ENCODE data around the gene ADAR. TPM values are rescaled to one million over a fixed set of nuclear protein-coding genes. Genes with fewer than 3 reads are reported as not detected.

ADAR gene
- total and polyA plus RNA-seq, 2 of the 4 experiments (the other 2 are of a cell fraction): 70.9 to 131 TPM

DNA sequence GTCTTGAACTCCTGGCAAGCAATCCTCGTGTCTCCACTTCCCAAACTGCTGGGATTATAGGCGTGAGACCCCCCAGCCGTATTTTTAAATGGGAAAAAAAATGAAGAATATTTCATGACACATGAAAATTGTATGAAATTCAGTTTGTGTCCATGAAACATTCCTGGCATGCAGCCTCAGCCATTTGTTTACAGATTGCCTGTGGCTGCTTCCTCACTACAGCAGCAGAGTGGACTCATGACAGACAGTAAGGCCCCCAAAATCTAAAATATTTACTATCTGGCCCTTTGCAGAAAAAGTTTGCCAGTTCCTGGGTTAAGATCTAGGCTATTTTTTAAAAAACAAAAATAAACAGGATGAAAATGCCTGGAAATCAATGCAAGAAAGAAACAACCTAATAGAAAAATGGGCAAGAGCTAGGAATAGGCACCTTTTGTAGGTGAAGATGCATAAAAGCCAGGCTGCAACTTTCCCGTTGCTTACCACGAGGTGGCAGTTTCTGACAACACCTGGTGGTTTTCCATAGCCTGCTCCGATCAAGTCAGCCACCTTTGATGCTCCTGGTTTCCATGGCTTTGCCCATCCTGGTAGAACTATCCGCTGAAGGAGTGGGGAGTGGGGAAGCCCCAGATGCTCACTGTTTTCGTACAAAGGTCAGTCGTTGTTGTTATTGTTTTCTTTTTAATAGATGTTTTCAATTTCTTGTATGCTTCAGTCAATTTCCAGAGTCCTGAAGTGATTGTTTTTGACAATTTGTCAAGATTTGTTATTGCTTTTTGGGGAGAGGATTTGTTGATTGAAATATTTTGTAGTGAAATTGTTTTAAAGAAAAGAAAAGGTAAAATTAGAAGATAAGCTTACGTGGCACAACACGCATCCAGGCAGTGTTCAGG, 73.8 kb downstream of the ADAR start:
- Histone ChIP-seq H3K18ac (ENCODE audit: low read depth, low read length) (no peak overlapping the region), H3K14ac (replicated peaks; ENCODE audit: low read depth, low read length) (no peak overlapping the region), H3K4ac (ENCODE audit: low read depth, low read length) (no peak overlapping the region), H2AK5ac (ENCODE audit: low read depth, low read length) (no peak overlapping the region), H4K5ac (ENCODE audit: low read depth, low read length) (no peak overlapping the region), H4K91ac (ENCODE audit: insufficient read depth, low read depth, low read length) (no peak overlapping the region), H3K79me1 (ENCODE audit: low read depth in 1 of 2, low read length in 2 of 2) (no peaks in the 10 kb centered on the region), H2BK5ac (ENCODE audit: low read depth, low read length, poor library complexity, severe bottlenecking) (no peak overlapping the region), H3K56ac (ENCODE audit: extremely low read depth, insufficient read depth, low read length) (no peak overlapping the region), H3K9ac (ENCODE audit: low read depth, low read length) (no peak overlapping the region), H3K4me2 (ENCODE audit: low read depth, low read length) (no peak overlapping the region), H3K27me3 (ENCODE audit: control insufficient read depth, insufficient read depth, low read length) (peaks cover 35% of the 10 kb centered on the region), H2AFZ (replicated peaks; ENCODE audit: low read length, poor library complexity) (no peak overlapping the region), H2BK20ac (ENCODE audit: low read depth, low read length) (no peak overlapping the region), H3K9me3 (ENCODE audit: control insufficient read depth, insufficient read depth, low read length) (peaks cover 3% of the 10 kb centered on the region), H3K4me3 (ENCODE audit: insufficient read depth, low read depth, low read length) (no peak overlapping the region), H2BK15ac (ENCODE audit: low read depth, low read length) (no peak overlapping the region), H3K4me1 (ENCODE audit: control insufficient read depth, insufficient read depth, low read length) (no peaks in the 10 kb centered on the region), H3K36me3 (ENCODE audit: control insufficient read depth, insufficient read depth, low read length) (no peaks in the 10 kb centered on the region), H3K23ac (ENCODE audit: low read depth, low read length) (no peak overlapping the region), H2AK9ac (replicated peaks; ENCODE audit: low read depth, low read length, poor library complexity) (no peak overlapping the region), H2BK120ac (ENCODE audit: low read depth, low read length) (no peak overlapping the region), H4K8ac (ENCODE audit: low read depth in 2 of 2, low read length in 2 of 2) (no peak overlapping the region), H4K20me1 (ENCODE audit: insufficient read depth, low read length) (no peaks in the 10 kb centered on the region), H3K9me1 (ENCODE audit: insufficient read depth, low read length) (no peaks in the 10 kb centered on the region), H3K27ac (ENCODE audit: insufficient read depth, low read length) (no peak overlapping the region)
- dilution Hi-C loops (cut with HindIII; ENCODE audit: low sequenced_read_pairs, unreplicated experiment): no loop called here
- TF ChIP-seq RFX5 (IDR thresholded peaks at IDR 0.05; ENCODE audit: low read depth, low read length) (no peak), RCOR1 (IDR thresholded peaks at IDR 0.05; ENCODE audit: insufficient replicate concordance, low read length) (no peak), RAD21 (IDR thresholded peaks at IDR 0.05; ENCODE audit: low read length) (peak; percentile 48), POLR2A (IDR thresholded peaks at IDR 0.05; ENCODE audit: low read depth, low read length) (no peak), MAFK (IDR thresholded peaks at IDR 0.05; ENCODE audit: low read depth, low read length) (no peak), MAZ (IDR thresholded peaks at IDR 0.05; ENCODE audit: borderline replicate concordance, low read depth, low read length) (no peak), BHLHE40 (IDR thresholded peaks at IDR 0.05; ENCODE audit: low read depth, low read length) (no peak)
- TF ChIP-seq, protein P1, sequence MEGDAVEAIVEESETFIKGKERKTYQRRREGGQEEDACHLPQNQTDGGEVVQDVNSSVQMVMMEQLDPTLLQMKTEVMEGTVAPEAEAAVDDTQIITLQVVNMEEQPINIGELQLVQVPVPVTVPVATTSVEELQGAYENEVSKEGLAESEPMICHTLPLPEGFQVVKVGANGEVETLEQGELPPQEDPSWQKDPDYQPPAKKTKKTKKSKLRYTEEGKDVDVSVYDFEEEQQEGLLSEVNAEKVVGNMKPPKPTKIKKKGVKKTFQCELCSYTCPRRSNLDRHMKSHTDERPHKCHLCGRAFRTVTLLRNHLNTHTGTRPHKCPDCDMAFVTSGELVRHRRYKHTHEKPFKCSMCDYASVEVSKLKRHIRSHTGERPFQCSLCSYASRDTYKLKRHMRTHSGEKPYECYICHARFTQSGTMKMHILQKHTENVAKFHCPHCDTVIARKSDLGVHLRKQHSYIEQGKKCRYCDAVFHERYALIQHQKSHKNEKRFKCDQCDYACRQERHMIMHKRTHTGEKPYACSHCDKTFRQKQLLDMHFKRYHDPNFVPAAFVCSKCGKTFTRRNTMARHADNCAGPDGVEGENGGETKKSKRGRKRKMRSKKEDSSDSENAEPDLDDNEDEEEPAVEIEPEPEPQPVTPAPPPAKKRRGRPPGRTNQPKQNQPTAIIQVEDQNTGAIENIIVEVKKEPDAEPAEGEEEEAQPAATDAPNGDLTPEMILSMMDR (conservative IDR thresholded peaks at IDR 0.05; ENCODE audit: low read depth, low read length): peak; percentile 33
- no TSS peak for BruUV-seq (replicated peaks)
- ChIA-PET CTCF (interaction anchor here (1.3 kb wide), 1 partner anchor 13 kb away, joined by 5 read pairs; no protein-coding TSS in a partner anchor), POLR2A (ENCODE audit: unreplicated experiment) (no interaction called here)
- ATAC-seq (ENCODE audit: low read depth): peak; percentile 53
- intact Hi-C loops (cut with micrococcal nuclease): no loop called here
- in situ Hi-C loops (cut with MboI; ENCODE audit: low sequenced_read_pairs): no loop called here
- WGBS, 2 experiments (ENCODE audit: extremely low coverage in 2 of 2, insufficient read length in 1 of 2): 43% methylated on average over 5 of the region's 11 CpGs; no CpG with 5 or more reads in 1 of the 2 experiments
- DNase-seq: peak; percentile 22
